HK-2 (cell line): Measurements from ENCODE around the gene DNAH3.

Experiments used
- DNase-seq: peaks from one replicate; pipeline ENCODE4 v3.0.0-alpha.2; 2018; ENCODE audit not compliant: unreplicated experiment

Gene DNAH3

DNA sequence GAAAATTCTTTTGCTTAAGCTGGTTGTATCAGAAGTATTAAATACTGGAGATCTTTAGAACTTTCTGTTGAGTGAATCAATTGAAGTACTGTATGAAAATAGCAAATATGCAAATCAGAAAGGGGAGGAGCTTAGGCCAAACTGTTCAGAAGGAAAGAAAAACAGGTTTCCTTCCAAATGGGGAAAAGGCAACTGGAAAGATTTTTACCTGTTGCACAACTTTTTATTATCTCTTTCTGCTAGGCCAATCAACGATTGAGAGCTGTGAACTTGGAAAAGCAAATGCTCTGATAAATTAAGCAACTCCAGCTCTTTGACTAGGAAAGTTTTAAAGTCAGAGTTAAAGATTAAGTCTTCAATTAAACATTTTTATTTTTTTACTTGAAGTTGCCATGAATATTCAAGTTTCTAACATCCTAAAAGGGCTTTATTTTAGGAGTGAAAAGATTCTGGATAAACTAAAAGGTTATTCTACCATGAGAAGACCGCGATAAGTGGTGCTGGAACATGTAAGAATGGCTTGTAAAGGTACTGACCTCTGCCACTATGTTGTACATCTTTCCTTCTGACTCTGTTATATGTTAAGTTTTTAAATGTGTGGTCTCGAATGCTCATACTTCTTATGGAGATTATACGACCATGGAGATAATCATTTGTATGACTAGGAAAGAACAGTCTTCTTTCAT is 266.9 kb downstream of the DNAH3 start:
- DNase-seq: no peak
